ENCODE measurements around the gene DSPP. TPM values are rescaled to one million over a fixed set of nuclear protein-coding genes. Genes with fewer than 3 reads are reported as not detected.

Gene DSPP
- total and polyA plus RNA-seq, 2 of the 8 experiments (the other 6 are each of a cell fraction or from before 2014, with no cell fraction given): not detected

DNA sequence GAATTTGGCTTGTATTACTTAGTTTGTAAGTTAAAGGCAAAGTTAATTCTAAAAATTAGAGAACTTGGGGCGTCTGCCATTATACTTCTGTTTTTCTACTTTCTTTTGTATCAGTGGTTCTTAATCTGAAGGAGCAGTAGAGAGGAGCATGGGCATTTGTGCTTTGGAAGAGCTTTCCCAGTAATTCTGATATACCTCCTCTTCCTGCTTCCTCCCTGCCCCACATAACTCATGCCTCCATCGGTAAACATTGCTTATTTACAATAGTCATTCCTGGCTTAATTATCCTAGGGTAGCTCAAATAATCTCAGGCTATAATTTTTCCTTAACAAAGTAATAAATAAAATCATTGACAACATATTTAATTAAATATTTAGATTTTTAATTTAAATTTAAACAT is 42.1 kb upstream of the DSPP start:
- H3K4me2 ChIP-seq (ENCODE audit: insufficient read depth in 1 of 2, low read depth in 2 of 2, low read length in 2 of 2): no peak overlapping the region
- 0 out of 2 replicates have a peak overlapping the region, but pooled peaks have one; percentile 46 for H2AFZ ChIP-seq (ENCODE audit: low read length)
- H2AK5ac ChIP-seq (ENCODE audit: low read depth, low read length): no peak overlapping the region
- no peak for FAIRE-seq
- no peaks in the 10 kb centered on the region; the same call in 1 of the 2 replicates for H3K23me2 ChIP-seq (ENCODE audit: low read depth, low read length)
- no peak overlapping the region for H3K18ac ChIP-seq (ENCODE audit: extremely low read depth, low read length)
- H4K8ac ChIP-seq (ENCODE audit: extremely low read depth, insufficient read depth, low read length): no peak overlapping the region
- no peak overlapping the region for H2BK12ac ChIP-seq (ENCODE audit: low read depth, low read length)
- no peaks in the 10 kb centered on the region for H3K27me3 ChIP-seq (replicated peaks in 1 of 4; ENCODE audit: control insufficient read depth in 3 of 4, extremely low read depth in 1 of 4, insufficient read depth in 3 of 4, low read length in 3 of 4)
- no peak overlapping the region for H3K14ac ChIP-seq (ENCODE audit: insufficient read length)
- ChIA-PET POLR2A (ENCODE audit: partially characterized antibody) (no interaction called here), CTCF (ENCODE audit: partially characterized antibody) (interaction anchor here (0.9 to 2.1 kb wide), 2 partner anchors 8 to 282 kb away, joined by 3 to 5 read pairs; no protein-coding TSS in a partner anchor)
- H3K56ac ChIP-seq (replicated peaks; ENCODE audit: insufficient read length, low read depth, low read length): no peak overlapping the region
- no peaks in the 10 kb centered on the region for H3K79me2 ChIP-seq (ENCODE audit: control insufficient read depth in 1 of 2, insufficient read depth in 2 of 2, low read length in 2 of 2)
- H3K9me3 ChIP-seq (ENCODE audit: insufficient read depth in 2 of 2, low read depth in 1 of 2, low read length in 1 of 2): no peaks in the 10 kb centered on the region
- H4K20me1 ChIP-seq (replicated peaks in 1 of 2; ENCODE audit: control insufficient read depth in 1 of 2, insufficient read depth in 2 of 2, low read length in 2 of 2): no peaks in the 10 kb centered on the region
- H3K79me1 ChIP-seq (ENCODE audit: low read depth, low read length): no peaks in the 10 kb centered on the region
- no peak overlapping the region for H2BK5ac ChIP-seq (ENCODE audit: low read depth, low read length)
- DNase-seq (ENCODE audit: low read depth in 1 of 2, low spot score in 2 of 2): no peak
- H4K5ac ChIP-seq (ENCODE audit: insufficient read length, low read depth, low read length): no peak overlapping the region
- H3K4me3 ChIP-seq (ENCODE audit: extremely low read depth in 1 of 4, insufficient read depth in 2 of 4, low read depth in 3 of 4, low read length in 4 of 4): no peak overlapping the region
- 81% methylated on average over 2 of the region's 2 CpGs; no CpG with 5 or more reads in 1 of the 2 experiments for WGBS, 2 experiments (ENCODE audit: extremely low coverage in 1 of 2, insufficient coverage in 1 of 2, insufficient read length in 1 of 2, insufficient replicate concordance in 2 of 2, low coverage in 1 of 2, low lambda C conversion rate in 2 of 2, missing lambda C conversion rate in 1 of 2)
- no peak overlapping the region for H3K9ac ChIP-seq (replicated peaks in 1 of 4; ENCODE audit: extremely low read depth in 1 of 4, low read depth in 3 of 4, low read length in 3 of 4)
- H3K36me3 ChIP-seq (ENCODE audit: control insufficient read depth in 2 of 4, insufficient read depth in 4 of 4, low read length in 3 of 4): no peaks in the 10 kb centered on the region
- no peak overlapping the region for H3K23ac ChIP-seq (ENCODE audit: insufficient read length)
- H2BK15ac ChIP-seq (ENCODE audit: low read length): no peak overlapping the region
- H3K4ac ChIP-seq (replicated peaks; ENCODE audit: insufficient read length, low read depth, low read length): no peak overlapping the region
- TF ChIP-seq, protein P1, sequence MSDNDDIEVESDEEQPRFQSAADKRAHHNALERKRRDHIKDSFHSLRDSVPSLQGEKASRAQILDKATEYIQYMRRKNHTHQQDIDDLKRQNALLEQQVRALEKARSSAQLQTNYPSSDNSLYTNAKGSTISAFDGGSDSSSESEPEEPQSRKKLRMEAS (IDR thresholded peaks at IDR 0.05): no peak
- no peak for TF ChIP-seq PHF8 (conservative IDR thresholded peaks at IDR 0.05; ENCODE audit: low read depth, low read length)
- no peak for TF ChIP-seq RAD21 (IDR thresholded peaks at IDR 0.05 in 1 of 2, conservative IDR thresholded peaks at IDR 0.05 in 1 of 2; ENCODE audit: low read depth in 2 of 2, low read length in 2 of 2)
- no peak for TF ChIP-seq POLR2AphosphoS5 (IDR thresholded peaks at IDR 0.05; ENCODE audit: low read depth, low read length)
- no peak for TF ChIP-seq BCL11A (IDR thresholded peaks at IDR 0.05; ENCODE audit: low read depth in 2 of 2, low read length in 2 of 2)
- no peak for TF ChIP-seq HDAC2 (IDR thresholded peaks at IDR 0.05; ENCODE audit: borderline replicate concordance in 1 of 2, low read depth in 2 of 2, low read length in 2 of 2)
- no peak for TF ChIP-seq TCF12 (IDR thresholded peaks at IDR 0.05; ENCODE audit: low read depth, low read length)
- no peak for TF ChIP-seq JUN (IDR thresholded peaks at IDR 0.05; ENCODE audit: low read depth, low read length)
- no peak overlapping the region for H4K91ac ChIP-seq (replicated peaks; ENCODE audit: insufficient read length, low read length)
- no peak overlapping the region for H3K27ac ChIP-seq (ENCODE audit: low read depth, low read length)
- H3K4me1 ChIP-seq (replicated peaks in 1 of 4; ENCODE audit: control insufficient read depth in 3 of 4, insufficient read depth in 4 of 4, low read length in 3 of 4): no peaks in the 10 kb centered on the region
- no peak overlapping the region for H2BK120ac ChIP-seq (replicated peaks; ENCODE audit: low read depth, low read length)
- H2BK20ac ChIP-seq (ENCODE audit: low read length): no peak overlapping the region
